ENCODE results near the gene GTF2IRD1. TPM values are rescaled to one million over a fixed set of nuclear protein-coding genes. Genes with fewer than 3 reads are reported as not detected.
"Not testable (repeated sequence)": the region's sequence is repeated elsewhere in the genome, so short reads cannot be mapped to it uniquely, and the experiment has no call there.

The GTF2IRD1 gene, protein sequence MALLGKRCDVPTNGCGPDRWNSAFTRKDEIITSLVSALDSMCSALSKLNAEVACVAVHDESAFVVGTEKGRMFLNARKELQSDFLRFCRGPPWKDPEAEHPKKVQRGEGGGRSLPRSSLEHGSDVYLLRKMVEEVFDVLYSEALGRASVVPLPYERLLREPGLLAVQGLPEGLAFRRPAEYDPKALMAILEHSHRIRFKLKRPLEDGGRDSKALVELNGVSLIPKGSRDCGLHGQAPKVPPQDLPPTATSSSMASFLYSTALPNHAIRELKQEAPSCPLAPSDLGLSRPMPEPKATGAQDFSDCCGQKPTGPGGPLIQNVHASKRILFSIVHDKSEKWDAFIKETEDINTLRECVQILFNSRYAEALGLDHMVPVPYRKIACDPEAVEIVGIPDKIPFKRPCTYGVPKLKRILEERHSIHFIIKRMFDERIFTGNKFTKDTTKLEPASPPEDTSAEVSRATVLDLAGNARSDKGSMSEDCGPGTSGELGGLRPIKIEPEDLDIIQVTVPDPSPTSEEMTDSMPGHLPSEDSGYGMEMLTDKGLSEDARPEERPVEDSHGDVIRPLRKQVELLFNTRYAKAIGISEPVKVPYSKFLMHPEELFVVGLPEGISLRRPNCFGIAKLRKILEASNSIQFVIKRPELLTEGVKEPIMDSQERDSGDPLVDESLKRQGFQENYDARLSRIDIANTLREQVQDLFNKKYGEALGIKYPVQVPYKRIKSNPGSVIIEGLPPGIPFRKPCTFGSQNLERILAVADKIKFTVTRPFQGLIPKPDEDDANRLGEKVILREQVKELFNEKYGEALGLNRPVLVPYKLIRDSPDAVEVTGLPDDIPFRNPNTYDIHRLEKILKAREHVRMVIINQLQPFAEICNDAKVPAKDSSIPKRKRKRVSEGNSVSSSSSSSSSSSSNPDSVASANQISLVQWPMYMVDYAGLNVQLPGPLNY
- 50.8 TPM for polyA plus RNA-seq (ENCODE audit: insufficient read length)

GRCh38 chr7:74453322-74454011 lies at the start of gene GTF2IRD1:
TSS of gene GTF2IRD1 (plus strand) at chr7:74453906. CDS start at chr7:74508081, 54,175 bp downstream.
- DNase-seq: peak; percentile 78

DNA sequence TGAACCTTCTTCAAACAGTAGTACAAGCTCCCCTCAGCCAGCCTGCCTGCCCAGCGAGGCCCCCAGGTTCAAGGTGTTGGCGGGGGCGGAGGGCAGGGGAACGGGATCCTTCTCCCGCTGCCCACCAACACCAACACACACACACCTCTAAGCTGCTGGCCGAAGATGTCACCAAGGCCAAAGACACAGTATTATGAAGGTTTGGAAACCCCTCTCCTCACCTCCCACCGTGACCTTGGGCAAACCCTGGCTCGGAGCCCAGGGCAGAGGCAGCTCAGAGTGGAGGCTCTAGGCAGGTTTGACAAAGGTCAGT lies 49.4 kb upstream of the GTF2IRD1 start:
- no peak for DNase-seq

DNA sequence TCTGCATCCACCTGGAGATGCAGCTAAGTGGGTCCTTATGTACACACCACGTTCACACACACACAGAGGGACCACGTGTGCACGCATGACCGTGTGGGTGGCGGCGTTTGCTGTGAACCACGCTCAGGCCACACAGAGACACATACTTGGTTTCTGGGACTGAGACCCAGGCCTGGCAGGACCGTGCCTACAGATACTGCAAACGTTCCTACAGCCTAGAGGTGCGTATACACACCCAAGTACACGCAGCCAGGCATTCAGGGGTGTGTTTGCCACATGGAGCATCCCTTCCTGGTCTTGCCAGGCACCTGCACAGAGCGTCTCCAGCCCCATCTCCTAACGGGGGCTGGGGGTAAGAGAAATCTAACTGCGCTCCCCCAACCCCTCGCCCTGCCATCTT lies 49.0 kb upstream of the GTF2IRD1 start:
- no peak for DNase-seq

DNA sequence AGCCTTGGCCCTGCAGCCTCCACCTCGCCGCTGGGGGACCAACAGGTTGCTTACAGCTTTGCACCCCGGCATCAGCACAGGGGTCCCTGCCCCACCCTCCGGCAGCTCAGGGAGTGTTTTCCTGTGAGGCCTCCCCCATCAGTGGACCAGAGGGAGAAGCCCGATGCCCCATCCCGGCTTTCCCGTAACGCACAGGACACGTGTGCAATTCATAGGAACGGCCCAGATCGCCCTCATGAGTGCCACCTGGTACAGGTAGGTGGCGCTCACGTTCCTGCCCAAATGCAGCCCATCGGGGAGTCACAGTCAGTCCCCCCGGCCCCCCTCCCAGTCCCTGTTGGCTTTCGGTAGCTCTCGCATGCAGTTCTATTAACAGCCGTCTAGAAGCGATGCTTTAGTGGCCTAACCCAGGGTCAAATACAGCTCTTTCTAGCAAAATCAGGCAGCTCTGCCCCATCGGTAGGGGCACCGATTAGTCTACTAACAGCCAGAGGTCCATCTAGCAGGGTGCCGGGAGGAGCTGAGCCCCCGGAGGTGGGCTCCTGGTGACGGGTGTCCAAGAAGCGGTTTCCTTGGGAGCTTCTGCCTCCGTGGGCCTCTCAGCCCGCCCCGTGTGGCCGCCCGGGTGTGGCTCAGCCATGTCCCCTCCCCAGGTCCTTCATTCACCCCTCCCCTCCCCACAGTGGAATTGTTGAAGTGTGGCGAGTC lies 48.4 kb upstream of the GTF2IRD1 start:
- no peak for DNase-seq

DNA sequence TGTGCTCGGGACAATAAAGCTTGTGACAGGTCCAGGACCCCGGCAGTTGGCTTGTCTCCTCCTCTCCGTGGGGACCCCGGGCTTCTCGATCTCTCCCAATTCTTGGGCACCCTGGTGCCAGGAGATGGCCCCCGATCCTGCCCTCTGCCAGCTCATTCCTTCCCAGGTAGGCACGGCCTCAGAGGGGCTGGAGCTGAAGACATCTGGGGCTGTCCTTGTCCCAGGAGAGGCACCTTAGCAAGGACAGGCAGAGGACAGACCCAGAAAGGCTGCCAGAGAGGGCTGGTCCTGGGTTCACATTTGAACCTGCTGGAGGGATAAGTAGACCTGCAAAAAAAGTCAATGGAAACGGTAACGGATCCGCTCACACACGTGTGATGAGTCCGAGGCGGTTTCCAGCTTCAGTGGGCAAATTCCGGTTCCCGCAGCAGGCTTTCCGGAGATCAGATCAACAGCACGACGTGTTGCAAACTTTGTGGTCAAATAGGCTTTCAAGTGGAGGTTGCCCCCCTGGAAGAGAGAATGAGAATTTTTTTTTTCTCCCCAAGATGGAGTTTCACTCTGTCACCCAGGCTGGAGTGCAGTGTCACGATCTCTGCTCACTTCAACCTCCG lies 47.7 kb upstream of the GTF2IRD1 start:
- no peak for DNase-seq

DNA sequence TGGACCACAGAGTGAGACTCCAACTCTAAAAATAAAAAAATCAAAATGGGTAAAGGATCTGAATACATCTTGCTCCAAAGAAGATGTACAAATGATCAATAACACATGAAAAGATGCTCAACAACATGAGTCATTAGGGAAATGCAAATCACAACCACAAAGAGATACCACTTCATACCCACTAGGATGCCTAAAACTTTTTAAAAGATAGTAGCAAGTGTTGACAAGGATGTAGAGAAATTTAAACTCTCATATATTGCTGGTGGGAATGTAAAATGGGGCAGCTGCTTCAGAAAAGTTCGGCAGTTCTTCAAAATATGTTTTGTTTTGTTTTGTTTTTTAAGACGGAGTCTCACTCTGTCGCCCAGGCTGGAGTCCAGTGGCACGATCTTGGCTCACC lies 45.7 kb upstream of the GTF2IRD1 start:
- DNase-seq: no peak

GRCh38 chr7:74409571-74409970 lies 44.1 kb upstream of the GTF2IRD1 start:
- DNase-seq: no peak

DNA sequence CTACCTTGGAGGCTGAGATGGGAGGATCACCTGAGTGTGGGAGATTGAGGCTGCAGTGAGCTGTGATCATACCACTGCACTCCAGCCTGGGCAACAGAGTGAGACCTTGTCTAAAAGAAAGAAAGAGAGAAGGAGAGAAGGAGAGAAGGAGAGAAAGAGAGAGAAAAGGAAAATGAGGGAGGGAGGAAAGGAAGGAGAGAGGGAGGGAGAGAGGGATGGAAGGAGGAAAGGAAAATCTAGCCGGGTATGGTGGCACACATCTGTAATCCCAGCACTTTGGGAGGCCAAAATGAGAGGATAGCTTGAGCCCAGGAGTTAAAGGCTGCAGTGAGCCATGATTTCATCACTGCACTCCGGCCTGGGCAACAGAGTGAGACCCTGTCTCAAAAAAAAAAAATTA lies 42.9 kb upstream of the GTF2IRD1 start:
- no peak for DNase-seq

DNA sequence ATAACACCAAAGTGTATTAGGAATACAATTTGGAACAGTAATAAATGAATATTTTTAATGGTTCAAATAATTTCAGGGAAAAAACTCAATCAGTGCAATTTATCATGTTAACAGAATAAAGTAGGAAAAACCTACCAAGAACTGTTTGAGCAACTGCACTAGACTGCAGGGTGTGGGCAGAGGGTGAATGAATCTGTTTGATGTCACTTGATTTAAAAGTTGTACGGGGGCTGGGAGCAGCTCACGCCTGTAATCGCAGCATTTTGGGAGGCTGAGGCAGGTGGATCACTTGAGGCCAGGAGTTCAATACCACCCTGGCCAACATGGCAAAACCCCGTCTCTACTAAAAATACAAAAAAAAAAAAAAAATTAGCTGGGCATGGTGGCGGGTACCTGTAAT lies 42.1 kb upstream of the GTF2IRD1 start:
- not testable (repeated sequence) for DNase-seq

DNA sequence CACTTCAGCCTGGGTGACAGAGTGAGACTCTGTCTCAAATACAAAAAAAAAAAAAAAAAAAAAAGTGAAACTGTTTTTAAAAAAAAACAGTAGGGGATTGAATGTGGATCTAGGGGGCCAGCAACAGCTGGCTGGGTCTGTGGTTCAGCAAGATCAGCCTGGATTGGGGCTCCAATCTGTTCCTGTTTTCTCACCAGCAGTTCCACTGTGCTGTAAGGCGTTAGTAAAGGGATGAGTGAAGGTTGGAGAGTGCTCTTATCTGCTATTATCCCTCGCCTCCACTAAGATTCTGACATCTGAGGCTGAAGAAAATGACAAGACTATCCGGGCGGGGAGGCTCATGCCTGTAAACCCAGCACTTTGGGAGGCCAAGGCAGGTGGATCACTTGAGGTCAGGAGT lies 41.6 kb upstream of the GTF2IRD1 start:
- DNase-seq: no peak

DNA sequence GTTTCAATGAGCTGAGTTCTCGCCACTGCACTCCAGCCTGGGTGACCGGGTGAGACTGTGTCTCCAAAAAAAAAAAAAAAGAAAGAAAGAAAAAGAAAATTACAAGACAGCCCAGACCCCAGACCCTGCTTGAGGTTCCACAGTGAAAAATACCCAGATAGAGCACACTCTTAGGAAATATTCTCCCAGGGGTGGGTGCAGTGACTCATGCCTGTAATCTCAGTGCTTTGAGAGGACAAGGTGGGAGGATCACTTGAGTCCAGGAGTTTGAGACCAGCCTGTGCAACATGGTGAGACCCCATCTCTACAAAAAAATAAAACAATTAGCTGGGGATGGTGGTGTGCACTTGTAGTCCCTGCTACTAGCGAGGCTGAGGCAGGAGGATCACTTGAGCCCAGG lies 41.1 kb upstream of the GTF2IRD1 start:
- DNase-seq: no peak

- DNase-seq: not testable (repeated sequence)
Observed at GRCh38 chr7:74414595-74415333, 38.9 kb upstream of the GTF2IRD1 start.

- DNase-seq: peak; percentile 72
Observed at GRCh38 chr7:74417419-74417971, 36.2 kb upstream of the GTF2IRD1 start.

DNA sequence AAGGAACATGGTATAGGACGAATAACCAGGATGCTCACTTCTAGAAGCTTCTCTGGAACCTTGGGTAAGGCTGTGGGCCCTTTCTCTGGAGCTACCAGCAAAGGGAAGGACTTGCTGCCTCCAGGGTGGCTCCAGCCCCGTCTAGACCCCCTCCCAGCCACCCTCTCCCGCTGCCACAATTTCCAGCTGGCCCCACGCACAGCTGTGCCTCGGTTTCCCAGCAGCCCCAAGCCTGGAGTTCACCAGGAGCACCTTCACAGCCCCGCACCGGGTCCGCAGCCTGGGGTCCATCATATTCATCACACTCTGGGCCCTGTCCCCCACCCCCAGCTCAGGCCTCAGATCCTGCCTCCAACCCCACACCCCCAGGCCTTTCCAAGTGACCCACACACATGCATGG lies 35.6 kb upstream of the GTF2IRD1 start:
- no peak for DNase-seq

GRCh38 chr7:74418538-74418937 lies 35.2 kb upstream of the GTF2IRD1 start:
- DNase-seq: no peak

GRCh38 chr7:74419232-74419631 lies 34.5 kb upstream of the GTF2IRD1 start:
- not testable (repeated sequence) for DNase-seq

DNA sequence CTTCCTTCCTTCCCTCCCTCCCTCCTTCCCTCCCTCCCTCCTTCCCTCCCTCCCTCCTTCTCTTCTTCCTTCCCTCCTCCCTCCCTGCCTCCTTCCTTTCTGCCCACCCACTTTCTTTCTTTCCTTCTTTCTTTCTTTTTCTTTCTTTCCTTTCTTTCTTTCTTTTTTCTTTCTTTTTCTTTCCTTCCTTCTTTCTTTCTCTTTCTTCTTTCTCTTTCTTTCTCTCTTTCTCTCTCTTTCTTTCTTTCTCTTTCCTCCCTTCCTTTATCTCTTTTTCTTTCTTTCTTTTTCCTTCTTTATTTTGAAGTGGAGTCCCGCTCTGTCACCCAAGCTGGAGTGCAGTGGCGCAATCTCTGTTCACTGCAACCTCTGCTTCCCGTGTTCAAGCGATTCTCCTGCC lies 33.7 kb upstream of the GTF2IRD1 start:
- DNase-seq: no peak

DNA sequence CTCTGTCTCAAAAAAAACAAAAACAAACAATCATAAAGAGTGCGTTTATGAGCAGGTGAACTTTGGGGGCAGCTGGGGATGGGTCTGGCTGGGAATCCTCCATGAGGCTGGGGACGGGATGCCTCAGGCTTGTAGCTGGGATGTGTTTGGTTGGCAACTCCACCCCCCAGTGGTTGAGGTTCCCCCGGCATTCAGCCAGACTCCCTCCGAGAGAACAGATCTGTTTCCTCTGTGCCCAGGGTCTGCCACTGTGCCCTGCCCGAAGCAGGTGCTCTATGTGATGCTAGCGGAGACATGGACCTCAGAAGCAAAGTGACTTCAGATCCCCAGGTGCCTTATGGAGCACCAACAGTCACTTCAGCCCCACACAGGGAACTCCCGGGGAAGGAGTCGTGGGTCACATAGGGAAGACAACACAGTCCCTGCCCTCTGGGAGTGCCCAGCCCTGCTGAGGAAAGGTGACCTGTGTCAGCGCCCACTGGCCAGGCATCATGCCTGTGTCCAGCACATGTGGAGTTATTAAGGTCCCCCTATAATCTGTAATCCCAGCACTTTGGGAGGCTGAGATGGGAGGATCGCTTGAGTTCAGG lies 29.3 kb upstream of the GTF2IRD1 start:
- DNase-seq: no peak

GRCh38 chr7:74428023-74428422 lies 25.7 kb upstream of the GTF2IRD1 start:
- DNase-seq: no peak

DNA sequence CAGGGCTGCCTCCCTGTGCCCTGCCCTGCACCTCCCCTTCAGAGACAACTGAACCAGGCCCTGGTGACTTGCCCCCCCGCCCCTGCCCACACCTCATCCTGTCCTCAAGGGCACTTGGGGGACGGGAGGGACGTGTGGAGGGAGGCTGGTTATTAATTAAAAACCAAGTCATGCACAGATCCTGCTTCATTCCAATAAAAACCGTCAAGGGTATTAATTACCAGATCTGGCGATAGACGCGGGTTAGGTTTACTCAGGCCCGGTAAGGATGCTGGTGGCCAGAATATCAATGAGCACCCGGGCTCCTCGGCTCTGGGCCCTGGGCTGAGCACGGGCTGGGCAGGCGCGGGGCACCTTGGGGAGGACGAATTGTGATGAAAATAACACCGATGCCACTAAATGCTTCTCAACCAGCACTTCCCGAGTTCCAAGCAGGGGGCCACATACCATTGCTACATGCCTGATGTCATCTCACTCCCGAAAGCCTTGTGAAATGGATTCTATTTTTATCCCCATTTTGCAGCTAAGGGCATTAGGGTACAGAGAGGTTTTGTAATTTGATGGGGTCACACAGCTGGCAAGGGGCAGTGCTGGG lies 24.5 kb upstream of the GTF2IRD1 start:
- DNase-seq: no peak

Measured in hindlimb muscle (tissue), 1 donor.